HG02981 (cell line): Measurements from ENCODE around the gene ASMT.
A peak's percentile ranks its signal among the peaks of the same experiment; 100 is the strongest.
"Not testable (repeated sequence)": the region's sequence is repeated elsewhere in the genome, so short reads cannot be mapped to it uniquely, and the experiment has no call there.

Experiments used
- ATAC-seq: cut with Tn5 transposase; IDR thresholded peaks from one replicate; pipeline ENCODE4 v1.9.1; 2021; ENCODE audit warnings: mild to moderate bottlenecking, moderate library complexity; ENCODE audit not compliant: unreplicated experiment

Gene ASMT

DNA sequence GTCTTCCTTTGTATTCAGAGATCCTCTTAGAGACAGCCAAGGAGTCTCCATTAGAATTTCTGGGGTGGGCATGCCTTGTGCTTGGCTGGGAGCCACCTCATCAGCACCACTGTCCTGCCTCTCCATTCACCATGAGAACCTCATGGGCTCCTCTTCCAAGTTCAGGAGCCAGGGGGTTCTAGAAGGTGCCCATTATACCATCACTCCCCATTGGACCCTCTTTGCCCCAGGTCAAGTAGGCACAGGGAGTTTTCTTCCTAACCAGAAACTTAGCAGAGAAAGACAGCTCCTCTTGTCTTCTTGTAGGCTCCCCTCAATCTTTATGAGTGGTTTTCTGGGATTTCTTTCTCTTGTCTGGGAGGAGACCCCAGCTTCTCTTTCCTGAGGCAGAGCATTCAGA is 31.1 kb downstream of the ASMT start:
- no peak for ATAC-seq

DNA sequence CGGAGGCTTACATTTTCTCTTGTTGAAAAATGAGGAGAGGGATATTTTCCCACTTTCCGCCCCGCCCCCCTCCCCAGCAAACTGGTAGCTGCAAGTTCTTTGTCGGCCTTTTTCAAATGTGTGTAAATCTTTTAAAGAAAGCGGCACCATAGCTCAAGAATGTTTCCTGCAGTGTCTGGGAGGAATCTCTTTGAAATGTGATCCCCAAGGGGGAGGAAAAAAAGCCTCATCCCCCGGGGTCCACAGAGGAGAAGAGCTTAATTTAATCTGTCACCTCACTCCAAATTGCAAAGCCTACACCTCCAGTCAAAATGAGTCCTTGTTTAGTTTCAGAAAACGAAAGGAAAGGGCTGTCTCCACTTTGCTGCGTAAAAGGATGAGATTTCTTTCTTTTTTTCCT is 34.8 kb downstream of the ASMT start:
- ATAC-seq, result no peak

DNA sequence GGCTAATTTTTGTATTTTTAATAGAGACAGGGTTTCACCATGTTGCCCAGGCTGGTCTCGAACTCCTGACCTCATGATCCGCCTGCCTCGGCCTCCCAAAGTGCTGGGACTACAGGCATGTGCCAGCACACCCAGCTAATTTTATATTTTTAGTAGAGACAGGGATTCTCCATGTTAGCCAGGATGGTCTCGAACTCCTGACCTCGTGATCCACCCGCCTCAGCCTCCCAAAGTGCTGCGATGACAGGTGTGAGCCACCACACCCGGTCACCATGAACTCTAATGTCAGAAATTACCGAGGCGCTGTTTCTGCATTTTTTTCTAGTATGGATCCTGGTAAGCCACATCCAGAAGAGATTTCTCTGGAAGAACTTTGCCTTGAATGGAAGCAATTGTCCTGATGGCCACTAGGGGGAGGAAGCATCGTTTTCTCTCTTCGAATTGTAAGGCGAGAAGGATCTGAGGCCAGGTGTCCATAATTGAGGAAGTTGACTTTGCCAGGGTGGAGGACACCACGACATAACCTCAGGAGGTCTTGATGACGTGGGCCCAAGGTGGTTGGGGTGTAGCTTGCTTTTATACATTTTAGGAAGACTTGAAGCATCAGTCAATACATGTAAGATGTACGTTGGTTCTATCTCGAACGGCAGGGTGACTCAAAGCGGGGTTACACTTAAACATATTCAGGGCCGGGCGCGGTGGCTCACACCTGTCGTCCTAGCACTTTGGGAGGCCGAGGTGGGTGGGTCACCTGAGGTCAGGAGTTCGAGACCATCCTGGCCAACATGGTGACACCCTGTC is 37.4 kb downstream of the ASMT start:
- not testable (repeated sequence) for ATAC-seq

DNA sequence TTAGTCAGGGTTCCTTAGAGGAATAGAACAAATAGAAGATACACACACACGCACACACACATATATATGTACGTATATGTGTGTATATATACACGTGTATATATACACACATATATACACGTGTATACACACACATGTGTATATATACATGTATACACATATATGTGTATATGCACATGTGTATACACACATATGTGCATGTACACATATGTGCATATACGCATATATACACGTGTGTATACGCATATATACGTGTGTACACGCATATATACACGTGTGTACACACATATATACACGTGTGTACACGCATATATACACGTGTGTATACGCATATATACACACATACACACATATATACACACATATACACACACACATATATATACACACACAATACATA is 41.5 kb downstream of the ASMT start:
- ATAC-seq, result no peak

DNA sequence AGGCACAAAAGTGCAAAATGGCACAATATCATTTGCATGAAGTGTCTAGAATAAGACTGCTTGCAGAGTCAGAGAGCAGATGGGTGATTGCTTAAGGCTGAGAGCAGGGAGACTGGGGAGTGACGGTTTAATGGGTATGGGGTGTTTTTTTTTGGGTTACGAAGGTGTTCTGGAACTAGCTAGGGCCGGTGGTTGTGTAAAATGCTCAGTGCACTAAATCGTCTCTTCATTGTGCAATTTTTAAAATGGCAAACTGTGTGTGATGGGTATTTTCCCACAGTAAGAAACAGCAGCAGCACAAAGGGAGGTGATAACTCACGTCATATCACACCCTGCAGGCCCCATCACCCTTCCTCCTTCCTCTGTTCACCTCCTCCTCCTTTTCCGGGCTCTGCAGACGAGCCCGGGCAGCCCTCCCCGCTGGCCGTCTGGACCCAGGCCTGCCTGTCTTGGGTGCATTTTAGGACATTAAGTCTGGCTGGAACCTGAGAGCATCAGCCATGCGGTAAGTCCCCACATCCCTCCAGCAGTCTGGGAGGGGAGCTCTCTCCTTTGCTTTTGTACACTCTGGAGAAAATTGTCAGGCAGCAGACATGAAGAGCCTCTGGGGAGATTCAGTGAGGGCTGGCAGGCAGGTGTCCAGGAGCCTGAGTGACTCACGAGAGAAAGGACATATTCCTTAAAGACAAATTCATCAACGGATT is 42.7 kb downstream of the ASMT start:
- ATAC-seq, result peak; percentile 63

DNA sequence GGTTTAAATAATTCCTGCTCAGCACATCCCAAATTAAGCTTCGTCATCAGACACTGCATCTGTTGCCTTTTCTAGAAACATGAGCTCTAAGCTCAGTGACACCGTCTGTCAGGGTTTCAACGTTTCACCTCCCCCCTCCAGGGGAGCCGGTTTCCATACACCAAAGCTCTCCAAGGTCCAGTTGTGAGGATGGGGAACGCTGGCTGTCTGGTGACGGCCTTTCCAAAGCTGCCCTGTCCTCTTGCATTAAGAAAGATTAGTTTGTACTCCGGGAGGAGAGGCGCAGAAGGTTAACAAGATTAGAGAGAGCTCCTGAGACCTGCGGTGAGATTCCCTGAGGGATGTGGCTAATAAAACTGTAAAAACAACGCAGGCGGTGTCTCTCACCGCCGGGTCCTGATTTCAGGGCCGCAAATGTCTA is 43.2 kb downstream of the ASMT start:
- no peak for ATAC-seq

DNA sequence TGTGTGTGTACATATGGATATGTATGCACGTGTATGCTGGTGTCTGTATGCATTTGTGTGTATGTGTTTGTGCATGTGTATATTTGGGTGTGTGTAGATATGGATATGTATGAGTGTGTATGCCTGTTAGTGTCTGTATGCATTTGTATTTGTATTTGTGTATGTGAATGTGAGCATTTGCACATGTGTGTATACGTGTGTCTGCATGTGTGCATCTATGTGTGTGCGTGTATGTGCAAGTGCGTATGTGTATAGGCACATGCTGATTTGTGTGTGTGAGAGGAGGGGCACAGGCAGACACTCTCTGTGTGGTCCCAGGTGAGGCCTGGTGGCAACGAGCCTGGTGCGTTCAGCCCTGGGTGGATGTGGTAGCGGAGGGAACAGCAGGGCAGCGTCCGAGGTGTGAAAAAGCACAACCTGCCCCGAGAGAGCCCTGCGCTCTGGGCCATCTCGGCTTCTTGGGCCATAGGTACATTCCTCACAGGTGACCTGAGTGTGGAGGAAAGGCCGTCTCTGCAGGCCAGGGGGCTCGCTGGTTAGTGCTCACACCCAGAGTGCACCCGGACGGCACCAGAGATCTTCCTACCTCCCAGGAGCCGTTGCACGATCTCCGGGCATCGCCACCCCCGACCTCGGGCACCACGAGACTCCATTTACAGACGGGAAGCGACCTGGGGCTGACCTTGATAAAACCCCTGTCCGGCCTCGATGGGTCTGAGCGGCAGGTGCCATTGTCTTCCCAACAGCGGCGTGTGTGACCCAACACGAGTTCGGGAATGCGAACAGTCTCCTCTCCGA is 45.0 kb downstream of the ASMT start:
- no peak for ATAC-seq

DNA sequence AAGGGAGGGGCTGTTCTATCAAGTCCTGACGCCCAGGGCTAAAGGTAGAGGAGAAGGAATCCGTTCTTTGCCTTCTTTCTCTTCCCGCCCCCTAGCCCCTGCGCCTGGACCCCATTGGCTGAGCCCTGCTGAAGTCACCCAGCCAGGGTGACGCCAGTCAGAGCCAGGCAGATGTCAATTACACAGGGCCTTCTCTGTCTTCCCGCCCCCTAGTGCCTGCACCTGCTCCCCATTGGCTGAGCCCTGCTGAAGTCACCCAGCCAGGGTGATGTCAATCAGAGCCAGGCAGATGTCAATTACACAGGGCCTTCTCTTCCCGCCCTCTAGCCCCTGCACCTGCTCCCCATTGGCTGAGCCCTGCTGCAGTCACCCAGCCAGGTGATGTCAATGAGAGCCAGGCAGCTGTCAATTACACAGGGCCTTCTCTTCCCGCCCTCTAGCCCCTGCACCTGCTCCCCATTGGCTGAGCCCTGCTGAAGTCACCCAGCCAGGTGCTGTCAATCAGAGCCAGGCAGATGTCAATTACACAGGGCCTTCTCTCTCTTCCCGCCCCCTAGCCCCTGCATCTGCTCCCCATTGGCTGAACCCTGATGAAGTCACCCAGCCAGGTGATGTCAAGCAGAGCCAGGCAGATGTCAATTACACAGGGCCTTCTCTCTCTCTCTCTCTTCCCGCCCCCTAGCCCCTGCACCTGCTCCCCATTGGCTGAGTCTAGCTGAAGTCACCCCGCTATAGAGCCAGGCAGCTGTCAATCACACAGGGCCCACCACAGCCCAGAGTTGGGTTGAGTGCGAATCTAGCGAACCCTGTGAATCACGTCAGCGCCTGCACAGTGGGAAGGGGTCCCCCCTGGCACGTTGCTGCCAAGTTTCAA is 46.4 kb downstream of the ASMT start:
- ATAC-seq, result no peak

DNA sequence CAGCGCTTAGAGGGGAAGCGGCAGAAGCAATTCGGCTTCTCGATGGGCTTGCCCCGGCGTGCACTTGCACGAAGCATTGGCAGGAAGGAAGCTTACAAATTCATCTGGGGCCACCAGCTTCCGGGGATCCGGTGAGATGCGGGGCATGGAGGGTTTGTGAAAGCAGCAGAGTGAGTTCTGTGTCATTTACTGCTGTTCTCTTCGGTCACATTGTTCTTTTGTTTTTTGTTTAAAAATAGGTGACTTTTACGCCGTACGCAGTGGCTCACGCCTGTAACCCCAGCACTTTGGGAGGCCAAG is 47.0 kb downstream of the ASMT start:
- no peak for ATAC-seq

DNA sequence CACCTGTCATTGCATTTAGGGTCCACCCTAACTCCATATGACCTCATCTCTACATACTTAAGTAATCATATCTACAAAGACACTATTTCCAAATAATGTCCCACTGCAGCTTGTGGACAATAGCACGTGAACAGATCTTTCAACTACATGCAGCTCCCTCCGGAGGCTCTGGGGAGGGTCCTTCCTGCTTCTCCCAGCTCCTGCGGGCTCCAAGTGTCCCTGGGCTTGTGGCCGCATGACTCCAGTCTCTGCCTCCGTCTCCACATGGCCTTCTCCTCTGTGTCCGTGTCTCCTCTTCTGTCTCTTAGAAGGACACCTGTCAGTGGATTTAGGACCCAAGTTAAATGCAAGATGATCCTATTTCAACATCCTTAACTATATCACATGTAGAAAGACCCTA is 52.7 kb downstream of the ASMT start:
- ATAC-seq, result no peak

DNA sequence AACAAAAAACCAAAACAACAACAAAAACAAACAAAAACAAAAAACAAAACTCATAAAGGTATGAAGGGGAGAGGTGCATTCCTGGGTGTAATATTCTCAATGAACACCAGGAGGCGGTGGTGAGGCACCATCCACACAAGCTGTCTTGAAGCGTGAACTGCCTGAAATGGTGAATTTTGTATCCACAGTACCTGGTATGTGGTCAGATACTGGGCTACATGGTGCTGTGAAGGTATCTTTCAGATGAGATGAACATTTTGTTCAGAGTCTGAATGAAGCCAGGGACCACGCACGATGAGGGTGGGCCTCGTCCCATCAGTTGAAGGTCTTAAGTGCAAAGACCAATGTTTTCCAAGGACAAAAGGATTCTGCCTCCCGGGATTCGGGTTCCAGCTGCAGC is 58.5 kb downstream of the ASMT start:
- no peak for ATAC-seq

DNA sequence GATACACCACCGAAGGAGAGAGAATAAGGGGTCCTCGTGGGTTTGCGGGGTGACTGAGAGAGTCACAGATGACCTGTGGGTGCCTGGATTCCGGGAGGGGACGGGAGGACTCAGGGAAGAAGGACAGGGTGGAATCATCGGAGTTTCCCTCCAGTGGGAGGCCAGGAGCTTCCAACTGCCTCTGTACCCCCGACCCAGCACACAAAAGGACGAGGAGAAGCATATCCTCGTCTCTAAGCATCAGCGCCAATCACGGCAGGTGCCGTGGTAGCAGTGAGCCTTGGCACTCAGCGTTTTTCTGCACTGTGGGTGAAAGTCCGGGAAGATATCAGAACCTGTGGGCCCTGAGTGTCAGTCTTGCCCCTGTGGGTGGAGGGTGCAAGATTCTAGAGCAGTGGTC is 62.0 kb downstream of the ASMT start:
- ATAC-seq, result no peak

DNA sequence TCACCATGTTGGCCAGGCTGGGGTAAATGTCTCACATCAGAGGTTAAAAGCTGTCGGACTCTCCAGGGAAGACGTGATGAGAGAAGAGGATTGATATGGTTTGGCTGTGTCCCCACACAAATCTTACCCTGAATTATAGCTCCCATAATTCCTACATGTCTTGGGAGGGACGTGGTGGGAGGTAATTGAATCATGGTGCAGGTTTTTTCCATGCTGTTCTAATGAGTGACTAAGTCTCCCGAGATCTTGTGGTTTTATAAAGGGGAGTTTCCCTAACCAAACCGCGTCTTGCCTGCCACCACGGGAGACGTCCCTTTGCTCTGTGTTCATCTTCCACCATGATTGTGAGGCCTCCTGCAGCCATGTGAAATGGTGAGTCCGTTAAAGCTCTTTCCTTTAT is 64.4 kb downstream of the ASMT start:
- ATAC-seq, result no peak

DNA sequence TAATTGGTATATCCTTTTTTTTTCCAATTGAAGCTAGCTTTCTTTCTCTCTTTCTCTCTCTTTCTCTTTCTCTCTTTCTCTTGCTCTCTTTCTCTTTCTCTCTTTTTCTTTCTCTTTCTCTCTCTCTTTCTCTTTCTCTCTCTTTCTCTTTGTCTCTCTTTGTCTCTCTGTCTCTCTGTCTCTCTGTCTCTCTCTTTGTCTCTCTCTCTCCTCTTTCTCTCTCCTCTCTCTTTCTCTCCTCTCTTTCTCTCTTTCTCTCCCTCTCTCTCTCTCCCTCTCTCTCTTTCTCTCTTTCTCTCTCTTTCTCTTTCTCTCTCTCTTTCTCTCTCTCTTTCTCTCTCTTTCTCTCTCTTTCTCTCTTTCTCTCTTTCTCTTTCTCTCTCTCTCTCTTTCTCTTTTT is 66.6 kb downstream of the ASMT start:
- ATAC-seq, result no peak

DNA sequence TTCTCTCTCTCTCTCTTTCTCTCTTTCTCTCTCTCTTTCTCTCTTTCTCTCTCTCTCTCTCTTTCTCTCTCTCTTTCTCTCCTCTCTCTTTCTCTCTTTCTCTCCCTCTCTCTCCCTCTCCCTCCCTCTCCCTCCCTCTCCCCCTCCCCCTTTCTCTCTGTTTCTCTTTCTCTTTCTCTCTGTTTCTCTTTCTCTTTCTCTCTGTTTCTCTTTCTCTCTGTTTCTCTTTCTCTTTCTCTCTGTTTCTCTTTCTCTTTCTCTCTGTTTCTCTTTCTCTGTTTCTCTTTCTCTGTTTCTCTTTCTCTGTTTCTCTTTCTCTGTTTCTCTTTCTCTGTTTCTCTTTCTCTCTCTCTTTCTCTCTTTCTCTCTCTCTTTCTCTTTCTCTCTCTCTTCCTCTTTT is 67.0 kb downstream of the ASMT start:
- ATAC-seq, result not testable (repeated sequence)

DNA sequence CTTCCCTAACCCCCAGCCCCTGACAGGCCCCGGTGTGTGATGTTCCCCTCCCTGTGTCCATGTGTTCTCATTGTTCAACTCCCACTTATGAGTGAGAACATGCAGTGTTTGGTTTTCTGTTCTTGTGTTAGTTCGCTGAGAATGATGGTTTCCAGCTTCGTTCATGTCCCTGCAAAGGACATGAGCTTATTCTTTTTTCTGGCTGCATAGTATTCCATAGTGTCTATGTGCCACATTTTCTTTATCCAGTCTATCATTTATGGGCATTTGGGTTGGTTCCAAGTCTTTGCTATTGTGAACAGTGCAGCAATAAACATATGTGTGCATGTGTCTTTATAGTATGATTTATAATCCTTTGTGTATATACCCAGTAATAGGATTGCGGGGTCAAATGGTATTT is 67.6 kb downstream of the ASMT start:
- ATAC-seq, result not testable (repeated sequence)

DNA sequence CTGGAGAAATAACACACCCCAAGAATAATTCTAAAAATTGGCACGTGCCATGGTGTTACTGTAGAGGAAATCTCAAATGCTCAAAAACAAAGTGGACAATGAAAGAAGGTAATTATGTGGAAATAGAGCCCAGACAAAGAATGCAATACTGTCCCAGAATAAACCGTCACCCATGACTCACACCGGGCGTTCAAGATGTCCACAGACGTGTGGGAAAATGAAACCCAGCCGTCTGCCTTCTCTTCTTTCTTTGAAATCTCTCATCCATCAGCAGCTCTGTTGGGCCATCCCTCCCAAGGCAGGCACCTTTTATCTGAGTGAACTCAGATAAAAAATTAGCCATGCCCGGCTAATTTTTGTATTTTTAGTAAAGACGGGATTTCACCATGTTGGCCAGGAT is 70.0 kb downstream of the ASMT start:
- ATAC-seq, result not testable (repeated sequence)

DNA sequence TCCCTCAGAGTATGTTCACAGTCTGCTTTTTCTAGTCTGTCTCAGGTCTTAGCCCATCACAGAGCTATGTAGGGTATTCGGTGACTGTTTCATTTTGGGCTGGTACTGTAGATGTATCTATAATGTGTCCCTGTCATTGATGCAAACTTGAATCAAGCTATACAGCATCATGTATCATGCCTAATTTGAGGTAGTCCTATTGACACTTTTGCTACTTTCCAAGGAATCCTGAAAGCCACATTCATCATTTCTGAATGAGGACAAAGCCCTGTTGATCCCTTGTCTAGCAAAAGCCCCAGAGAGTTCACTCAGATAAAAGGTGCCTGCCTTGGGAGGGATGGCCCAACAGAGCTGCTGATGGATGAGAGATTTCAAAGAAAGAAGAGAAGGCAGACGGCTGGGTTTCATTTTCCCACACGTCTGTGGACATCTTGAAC is 70.6 kb downstream of the ASMT start:
- ATAC-seq, result not testable (repeated sequence)

DNA sequence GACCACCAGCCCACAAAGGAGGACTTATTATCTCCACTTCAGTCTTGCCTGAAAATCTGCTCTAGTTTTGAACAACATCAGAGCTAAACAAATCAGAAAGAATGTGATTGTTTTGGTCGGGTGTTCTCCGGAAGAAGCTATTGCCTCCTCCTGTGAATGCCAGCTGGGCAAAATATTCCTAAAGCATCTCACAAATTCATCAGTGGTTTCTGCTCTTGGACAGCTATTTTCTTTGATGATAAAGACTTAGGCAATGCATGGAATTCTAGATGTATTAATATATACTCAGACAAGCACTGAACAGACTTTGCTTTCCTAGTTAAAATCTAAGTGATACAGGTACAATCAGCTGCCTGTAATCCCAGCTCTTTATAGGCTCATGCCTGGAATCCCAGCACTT is 71.8 kb downstream of the ASMT start:
- ATAC-seq, result no peak
